ENCODE measurements around the gene SPATA9.

Gene SPATA9

GRCh38 chr5:95619514-95620029 is 63.2 kb downstream of the SPATA9 start:
- DNase-seq (ENCODE audit: low read depth in 2 of 2): no peak

- no peak for DNase-seq (ENCODE audit: low read depth in 2 of 2)
Observed at GRCh38 chr5:95619096-95619495, 63.7 kb downstream of the SPATA9 start.

GRCh38 chr5:95617057-95617456 is 65.7 kb downstream of the SPATA9 start:
- no peak for DNase-seq (ENCODE audit: low read depth in 2 of 2)

GRCh38 chr5:95615164-95615467 is 67.7 kb downstream of the SPATA9 start:
- DNase-seq (ENCODE audit: low read depth in 2 of 2): no peak

- no peak for DNase-seq (ENCODE audit: low read depth in 2 of 2)
Observed at GRCh38 chr5:95613514-95613913, 69.3 kb downstream of the SPATA9 start.

GRCh38 chr5:95611396-95611795 is 71.4 kb downstream of the SPATA9 start:
- no peak for DNase-seq (ENCODE audit: low read depth in 2 of 2)

GRCh38 chr5:95610546-95610945 is 72.2 kb downstream of the SPATA9 start:
- DNase-seq (ENCODE audit: low read depth in 2 of 2): no peak

GRCh38 chr5:95609711-95610110 is 73.1 kb downstream of the SPATA9 start:
- no peak for DNase-seq (ENCODE audit: low read depth in 2 of 2)

Measured in fibroblast of skin of left biceps (primary cell).